ENCODE measurements around the gene HES1.
"Not testable (repeated sequence)": the region's sequence is repeated elsewhere in the genome, so short reads cannot be mapped to it uniquely, and the experiment has no call there.

The HES1 gene

GRCh38 chr3:194145702-194146101, 9.8 kb downstream of the HES1 start:
- DNase-seq, result no peak

GRCh38 chr3:194147679-194148078, 11.7 kb downstream of the HES1 start:
- no peak for DNase-seq

- DNase-seq, result no peak
These were observed 12.4 kb downstream of the HES1 start for GRCh38 chr3:194148383-194148782.

- DNase-seq, result no peak
These were observed 14.4 kb downstream of the HES1 start for GRCh38 chr3:194150252-194150934.

- DNase-seq, result not testable (repeated sequence)
These were observed 15.0 kb downstream of the HES1 start for GRCh38 chr3:194150935-194151302.

- DNase-seq, result no peak
These were observed 18.4 kb downstream of the HES1 start for GRCh38 chr3:194154346-194154745.

GRCh38 chr3:194156095-194156494, 20.1 kb downstream of the HES1 start:
- DNase-seq, result no peak

GRCh38 chr3:194158942-194159439, 23.0 kb downstream of the HES1 start:
- DNase-seq, result no peak

- no peak for DNase-seq
These were observed 24.2 kb downstream of the HES1 start for GRCh38 chr3:194160158-194160557.

GRCh38 chr3:194161131-194162045, 25.4 kb downstream of the HES1 start:
- DNase-seq, result no peak

- DNase-seq, result no peak
These were observed 26.2 kb downstream of the HES1 start for GRCh38 chr3:194162070-194162678.

- DNase-seq, result no peak
These were observed 27.1 kb downstream of the HES1 start for GRCh38 chr3:194162817-194163584.

GRCh38 chr3:194163697-194164096, 27.7 kb downstream of the HES1 start:
- no peak for DNase-seq

- DNase-seq, result no peak
These were observed 28.9 kb downstream of the HES1 start for GRCh38 chr3:194164861-194165260.

GRCh38 chr3:194165271-194166018, 29.5 kb downstream of the HES1 start:
- no peak for DNase-seq

GRCh38 chr3:194166682-194167479, 30.9 kb downstream of the HES1 start:
- no peak for DNase-seq

- no peak for DNase-seq
These were observed 31.7 kb downstream of the HES1 start for GRCh38 chr3:194167480-194168282.

- no peak for DNase-seq
These were observed 33.0 kb downstream of the HES1 start for GRCh38 chr3:194168994-194169393.

- DNase-seq, result no peak
These were observed 33.6 kb downstream of the HES1 start for GRCh38 chr3:194169595-194169994.

GRCh38 chr3:194170793-194171192, 34.8 kb downstream of the HES1 start:
- DNase-seq, result no peak

Measured in NCI-H1694 (cell line).